ENCODE measurements around the gene MIAT.

DNA sequence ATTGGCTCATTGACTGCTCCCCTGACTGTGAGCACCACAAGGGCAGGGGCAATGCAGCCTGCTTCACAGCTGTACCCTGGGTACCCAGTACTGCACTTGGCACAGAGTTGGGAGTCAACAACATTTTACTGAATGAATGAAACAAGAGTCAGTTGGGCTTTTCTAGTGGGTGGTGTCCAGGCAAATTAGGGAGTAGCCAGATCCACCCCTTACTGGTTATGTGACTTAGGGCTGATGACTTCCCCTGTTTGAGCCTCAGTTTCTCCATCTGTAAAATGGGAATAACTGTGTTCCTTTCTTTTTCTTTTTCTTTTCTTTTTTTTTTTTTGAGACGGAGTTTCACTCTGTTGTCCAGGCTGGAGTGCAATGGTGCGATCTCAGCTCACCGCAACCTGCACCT lies 23.1 kb downstream of the MIAT start:
- no peak for TF ChIP-seq POLR2AphosphoS5 (IDR thresholded peaks at IDR 0.05)
- TF ChIP-seq, protein P1, sequence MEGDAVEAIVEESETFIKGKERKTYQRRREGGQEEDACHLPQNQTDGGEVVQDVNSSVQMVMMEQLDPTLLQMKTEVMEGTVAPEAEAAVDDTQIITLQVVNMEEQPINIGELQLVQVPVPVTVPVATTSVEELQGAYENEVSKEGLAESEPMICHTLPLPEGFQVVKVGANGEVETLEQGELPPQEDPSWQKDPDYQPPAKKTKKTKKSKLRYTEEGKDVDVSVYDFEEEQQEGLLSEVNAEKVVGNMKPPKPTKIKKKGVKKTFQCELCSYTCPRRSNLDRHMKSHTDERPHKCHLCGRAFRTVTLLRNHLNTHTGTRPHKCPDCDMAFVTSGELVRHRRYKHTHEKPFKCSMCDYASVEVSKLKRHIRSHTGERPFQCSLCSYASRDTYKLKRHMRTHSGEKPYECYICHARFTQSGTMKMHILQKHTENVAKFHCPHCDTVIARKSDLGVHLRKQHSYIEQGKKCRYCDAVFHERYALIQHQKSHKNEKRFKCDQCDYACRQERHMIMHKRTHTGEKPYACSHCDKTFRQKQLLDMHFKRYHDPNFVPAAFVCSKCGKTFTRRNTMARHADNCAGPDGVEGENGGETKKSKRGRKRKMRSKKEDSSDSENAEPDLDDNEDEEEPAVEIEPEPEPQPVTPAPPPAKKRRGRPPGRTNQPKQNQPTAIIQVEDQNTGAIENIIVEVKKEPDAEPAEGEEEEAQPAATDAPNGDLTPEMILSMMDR (IDR thresholded peaks at IDR 0.05), result no peak
- no peak for TF ChIP-seq EP300 (IDR thresholded peaks at IDR 0.05)
- TF ChIP-seq POLR2A (IDR thresholded peaks at IDR 0.05), result no peak
